ENCODE data around the gene SERHL2.
"Not testable (repeated sequence)": the region's sequence is repeated elsewhere in the genome, so short reads cannot be mapped to it uniquely, and the experiment has no call there.

The SERHL2 gene

DNA sequence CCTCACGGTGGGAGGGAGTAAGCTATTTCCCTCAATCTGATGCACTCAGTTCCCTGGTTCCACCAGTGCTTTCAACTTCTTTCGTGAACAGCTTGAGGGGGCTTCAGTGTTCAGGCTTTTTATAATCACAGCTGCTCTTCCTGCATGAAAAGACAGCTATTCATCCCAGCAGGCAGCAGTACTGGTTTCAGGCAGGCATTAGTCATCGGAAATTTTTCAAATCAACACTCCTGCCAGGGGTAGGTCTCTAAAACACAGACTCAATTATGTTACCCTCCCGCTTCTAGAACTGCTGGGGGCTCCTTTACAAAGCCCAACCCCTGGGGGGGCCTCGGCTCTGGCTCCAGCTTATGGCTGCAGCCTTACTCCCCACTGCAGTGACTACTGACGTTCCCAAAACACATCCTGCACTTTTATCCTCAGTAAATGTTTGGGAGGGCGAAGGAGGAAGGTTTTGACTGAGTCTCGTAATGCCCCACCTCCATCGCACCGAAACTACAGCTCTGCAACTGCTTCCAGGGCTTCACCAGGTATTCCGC, 55.1 kb downstream of the SERHL2 start:
- DNase-seq: no peak

GRCh38 chr22:42610186-42610585, 56.4 kb downstream of the SERHL2 start:
- DNase-seq: no peak

DNA sequence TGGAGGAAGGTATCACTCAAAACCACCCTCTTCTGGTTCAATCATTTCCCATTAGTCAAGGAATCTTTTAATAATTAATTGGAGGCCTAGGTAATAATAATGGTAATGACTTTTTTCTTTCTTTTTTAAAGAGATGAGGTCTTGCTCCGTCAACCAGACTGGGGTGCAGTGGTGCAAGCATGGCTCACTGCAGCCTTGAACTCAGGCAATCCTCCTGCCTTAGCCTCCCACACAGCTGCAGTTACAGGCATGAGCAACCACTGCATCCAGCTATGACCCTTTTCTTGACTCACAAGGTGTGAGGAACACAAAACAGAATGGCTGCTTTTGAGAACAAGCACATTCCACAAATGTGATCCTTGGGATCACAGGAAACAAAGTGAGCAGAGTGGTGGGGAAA, 57.3 kb downstream of the SERHL2 start:
- DNase-seq: no peak

GRCh38 chr22:42612336-42612735, 58.6 kb downstream of the SERHL2 start:
- DNase-seq: no peak

- no peak for DNase-seq
Measured at GRCh38 chr22:42613872-42614301, 60.1 kb downstream of the SERHL2 start.

- peak; percentile 95 for DNase-seq
Measured at GRCh38 chr22:42614312-42615091, 60.7 kb downstream of the SERHL2 start, which contains the start of gene POLDIP3. POLDIP3 (minus strand) TSS chr22:42614883; CDS start chr22:42614857, 26 bp downstream.

GRCh38 chr22:42615092-42615859, 61.5 kb downstream of the SERHL2 start:
- DNase-seq: peak; percentile 92

DNA sequence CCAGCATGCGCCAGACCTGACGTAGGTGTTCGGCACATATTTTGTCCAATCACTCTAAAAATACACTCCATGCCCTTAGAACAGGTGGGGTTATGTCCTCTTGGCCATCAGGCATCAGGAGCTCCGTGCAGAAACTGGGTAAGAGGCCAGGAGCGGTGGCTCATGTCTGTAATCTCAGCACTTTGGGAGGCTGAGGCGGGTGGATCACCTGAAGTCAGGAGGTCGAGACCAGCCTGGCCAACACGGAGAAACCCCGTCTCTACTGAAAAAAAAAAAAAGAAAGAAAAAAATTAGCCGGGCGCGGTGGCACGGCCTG, 62.1 kb downstream of the SERHL2 start:
- not testable (repeated sequence) for DNase-seq

DNA sequence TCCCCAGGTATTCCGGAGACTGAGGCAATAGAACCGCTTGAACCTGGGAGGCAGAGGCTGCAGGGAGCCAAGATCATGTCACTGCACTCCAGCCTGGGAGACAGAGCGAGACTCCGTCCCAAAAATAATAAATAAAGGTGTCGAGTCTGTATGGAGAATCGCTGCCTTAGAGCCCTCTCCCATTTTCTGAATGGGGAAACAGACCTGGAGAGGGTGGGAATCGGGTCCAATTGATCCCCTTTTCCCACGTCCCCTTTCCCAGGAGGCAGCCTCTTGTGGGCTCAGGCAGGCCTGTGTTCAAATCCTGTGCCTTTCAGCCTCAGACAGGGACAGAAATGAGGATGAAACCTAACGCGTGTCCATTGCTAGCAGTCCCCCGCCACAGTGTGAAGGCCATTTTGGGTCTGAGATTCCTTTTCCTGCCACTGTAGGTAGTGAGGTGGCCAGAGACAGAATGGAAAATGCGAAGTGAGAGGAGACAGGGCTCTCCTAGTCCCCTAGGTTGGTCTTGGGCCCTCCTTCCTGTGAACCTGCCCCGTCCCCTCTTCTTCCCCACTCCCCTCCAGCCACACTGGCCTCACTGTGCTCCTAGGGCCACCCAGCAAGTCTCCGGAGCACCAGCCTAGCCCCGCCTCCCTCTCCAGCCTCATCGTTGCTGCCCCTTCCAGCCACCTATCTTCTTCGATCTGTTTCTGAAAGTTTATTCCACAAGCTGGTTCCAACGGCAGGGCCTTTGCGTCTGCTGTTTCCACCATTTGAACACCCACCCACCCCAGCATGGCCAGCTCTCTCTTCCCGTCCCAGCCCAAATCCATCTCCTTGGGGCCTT, 63.6 kb downstream of the SERHL2 start:
- DNase-seq: no peak

DNA sequence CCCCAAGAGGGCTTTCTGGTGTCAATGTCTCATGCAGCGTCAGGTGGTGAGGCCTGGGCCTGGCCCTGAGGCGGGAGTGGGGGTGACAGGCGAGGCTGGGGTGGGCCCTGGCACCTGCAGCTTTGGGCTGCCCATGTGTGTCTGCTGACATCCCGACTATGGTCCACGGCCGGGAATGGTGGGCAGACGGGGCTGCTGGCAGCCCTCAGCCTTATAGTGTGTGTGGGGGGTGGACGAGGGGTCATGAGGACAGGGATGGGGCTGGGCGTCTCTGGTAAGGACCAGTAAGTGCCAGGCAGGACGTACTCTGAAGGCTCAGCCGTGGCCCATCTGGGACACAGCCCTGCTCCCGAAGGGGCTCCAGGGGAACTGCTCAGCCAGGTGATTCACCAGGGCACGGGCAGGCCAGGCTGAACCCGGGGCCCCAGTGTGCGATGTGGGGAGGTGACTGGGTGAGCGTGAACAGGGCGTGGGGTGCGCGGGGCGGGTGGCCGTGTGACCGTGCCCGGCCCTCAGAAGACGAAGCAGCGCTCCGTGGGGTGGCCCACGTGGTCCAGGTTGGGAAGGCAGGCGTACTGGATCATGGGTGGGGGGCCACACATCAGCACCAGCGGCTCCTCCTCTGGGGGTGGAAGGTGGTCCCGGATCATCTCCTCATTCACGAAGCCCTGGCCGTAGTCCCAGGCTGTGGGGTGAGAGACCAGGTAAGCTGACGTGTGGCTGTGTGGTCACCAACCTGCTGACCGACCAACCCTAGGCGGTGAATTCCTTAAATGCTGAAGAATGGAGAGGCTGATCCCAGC, 65.7 kb downstream of the SERHL2 start:
- DNase-seq: no peak

- no peak for DNase-seq
Measured at GRCh38 chr22:42620084-42620483, 66.3 kb downstream of the SERHL2 start.

GRCh38 chr22:42621505-42622002, 67.8 kb downstream of the SERHL2 start:
- no peak for DNase-seq

GRCh38 chr22:42622061-42622710, 68.4 kb downstream of the SERHL2 start:
- DNase-seq: no peak

DNA sequence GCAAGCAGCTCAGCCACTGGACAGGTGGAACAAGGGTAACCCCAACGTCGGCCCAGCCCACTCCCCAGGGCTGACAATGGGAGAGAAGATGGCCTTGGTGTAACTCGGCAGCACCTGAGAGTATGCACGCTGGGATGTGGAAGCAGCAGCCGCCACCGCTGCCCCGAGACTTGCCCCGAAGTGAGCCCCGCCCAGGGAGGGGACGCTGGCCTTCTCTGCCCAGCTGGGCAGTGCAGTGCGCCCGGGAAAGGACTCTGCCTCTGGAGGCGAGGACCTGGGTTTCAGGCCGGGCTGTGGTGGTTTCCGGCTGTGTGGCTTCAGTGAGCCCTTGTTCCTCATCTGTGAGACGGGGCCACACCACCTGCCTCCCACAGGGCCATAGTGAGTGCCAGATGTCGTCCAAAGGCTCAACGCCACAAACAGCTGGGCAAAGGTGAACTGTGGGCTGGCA, 69.6 kb downstream of the SERHL2 start:
- no peak for DNase-seq

Data from DMS153 (cell line).